GM12875 (cell line): ENCODE measurements around the gene BCL2L2.

Source experiments
- H3K4me3 ChIP-seq: one replicate; pipeline ENCODE4 v1.5.1; 2011; ENCODE audit warnings: low read depth, low read length, control low read depth
- TF ChIP-seq, protein P1 (sequence below): IDR thresholded peaks from 2 replicates; pipeline ENCODE4 v1.5.1; 2011; ENCODE audit warnings: low read depth, mild to moderate bottlenecking, control low read depth, inconsistent platforms, low read length, moderate library complexity, borderline replicate concordance; ENCODE audit not compliant: insufficient read depth

Gene BCL2L2

DNA sequence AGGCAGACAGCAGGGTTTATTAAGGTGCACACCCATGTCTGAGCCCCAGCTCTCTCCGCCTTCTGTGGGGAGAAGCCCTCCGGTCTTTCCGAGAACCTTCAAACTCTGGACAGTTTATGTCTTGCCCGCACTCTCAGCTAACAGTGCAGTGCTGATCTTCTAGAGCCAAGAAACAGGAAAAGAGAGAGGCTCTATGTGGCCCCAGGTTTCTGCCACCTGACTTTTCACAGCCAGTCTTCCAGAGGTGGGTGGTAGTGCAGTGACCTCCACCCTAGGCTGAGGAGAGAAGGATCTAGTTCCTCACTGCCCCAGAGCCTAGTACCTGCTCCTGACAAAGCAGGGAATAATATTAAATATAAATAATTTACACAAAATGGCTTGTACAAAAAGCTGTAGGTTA, 50.0 kb downstream of the BCL2L2 start:
- TF ChIP-seq, protein P1, sequence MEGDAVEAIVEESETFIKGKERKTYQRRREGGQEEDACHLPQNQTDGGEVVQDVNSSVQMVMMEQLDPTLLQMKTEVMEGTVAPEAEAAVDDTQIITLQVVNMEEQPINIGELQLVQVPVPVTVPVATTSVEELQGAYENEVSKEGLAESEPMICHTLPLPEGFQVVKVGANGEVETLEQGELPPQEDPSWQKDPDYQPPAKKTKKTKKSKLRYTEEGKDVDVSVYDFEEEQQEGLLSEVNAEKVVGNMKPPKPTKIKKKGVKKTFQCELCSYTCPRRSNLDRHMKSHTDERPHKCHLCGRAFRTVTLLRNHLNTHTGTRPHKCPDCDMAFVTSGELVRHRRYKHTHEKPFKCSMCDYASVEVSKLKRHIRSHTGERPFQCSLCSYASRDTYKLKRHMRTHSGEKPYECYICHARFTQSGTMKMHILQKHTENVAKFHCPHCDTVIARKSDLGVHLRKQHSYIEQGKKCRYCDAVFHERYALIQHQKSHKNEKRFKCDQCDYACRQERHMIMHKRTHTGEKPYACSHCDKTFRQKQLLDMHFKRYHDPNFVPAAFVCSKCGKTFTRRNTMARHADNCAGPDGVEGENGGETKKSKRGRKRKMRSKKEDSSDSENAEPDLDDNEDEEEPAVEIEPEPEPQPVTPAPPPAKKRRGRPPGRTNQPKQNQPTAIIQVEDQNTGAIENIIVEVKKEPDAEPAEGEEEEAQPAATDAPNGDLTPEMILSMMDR, result no peak
- no peak overlapping the region for H3K4me3 ChIP-seq

DNA sequence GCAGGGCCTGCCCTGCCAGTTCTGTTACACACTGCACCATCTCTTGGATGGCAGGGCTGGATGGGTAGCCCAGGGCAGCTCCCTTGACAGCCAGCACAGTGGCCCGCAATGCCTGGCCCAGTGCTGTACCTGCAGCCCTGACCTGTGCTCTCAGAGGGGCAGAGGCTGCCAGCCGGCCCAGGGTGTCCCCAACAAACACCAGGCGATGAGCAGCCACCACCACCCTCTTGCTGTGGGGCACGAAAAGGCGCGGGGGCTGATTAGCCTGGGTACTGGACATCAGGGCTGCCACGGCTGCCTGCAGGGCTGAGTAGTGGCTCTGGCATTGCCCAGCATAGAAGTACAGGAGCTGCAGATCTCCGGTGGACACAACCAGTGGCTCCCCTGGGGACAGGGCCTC, 50.6 kb downstream of the BCL2L2 start:
- H3K4me3 ChIP-seq, result no peak overlapping the region
- TF ChIP-seq, protein P1, result no peak

DNA sequence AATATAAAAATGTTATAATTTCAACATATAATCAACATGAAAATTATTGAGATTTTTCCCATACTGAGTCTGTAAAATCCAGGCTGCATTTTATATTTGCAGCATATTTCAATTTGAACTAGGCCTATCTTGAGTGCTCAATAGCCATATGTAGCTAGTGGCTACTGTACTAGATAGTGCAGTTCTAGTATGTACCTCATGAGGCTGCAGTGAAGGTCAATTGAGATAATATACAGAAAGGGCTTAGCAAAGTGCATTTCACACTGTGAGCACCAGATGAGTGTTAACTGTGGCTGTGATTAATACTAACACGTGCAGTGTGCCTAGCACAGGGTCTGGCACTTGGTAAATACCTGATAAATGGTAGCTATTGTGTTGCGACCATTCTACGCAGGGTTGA, 51.4 kb downstream of the BCL2L2 start:
- H3K4me3 ChIP-seq, result no peak overlapping the region
- TF ChIP-seq, protein P1, result no peak

DNA sequence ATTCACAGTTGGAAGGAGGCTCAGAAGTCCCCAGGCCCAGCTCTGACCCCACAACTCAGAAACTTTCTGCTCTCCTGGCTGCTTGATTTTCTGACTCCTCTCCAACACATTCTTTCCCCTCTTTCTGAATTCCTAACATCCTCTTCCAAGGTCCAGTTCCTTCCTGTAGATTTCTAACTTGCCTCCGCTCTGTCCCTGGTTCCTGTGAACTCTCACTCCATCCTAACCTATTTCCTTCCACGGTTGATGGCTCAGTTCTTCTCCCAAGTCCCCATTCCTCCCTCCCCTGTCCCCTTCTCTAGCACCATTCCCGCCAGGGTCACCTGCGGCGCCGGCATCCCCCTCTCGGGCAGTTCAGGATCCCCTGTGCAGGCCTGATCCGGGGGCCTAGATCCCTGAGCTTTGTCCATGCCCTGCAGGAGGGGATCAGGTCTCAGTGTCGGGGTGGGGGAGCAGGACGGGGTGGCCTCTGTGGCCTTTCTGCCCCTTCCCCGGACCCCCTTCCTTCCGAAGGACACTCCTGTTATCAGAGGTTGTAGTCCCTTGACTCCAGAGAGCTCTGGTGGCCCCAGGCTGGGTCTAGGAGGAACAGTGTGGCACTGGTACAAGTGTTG, 52.0 kb downstream of the BCL2L2 start:
- no peak overlapping the region for H3K4me3 ChIP-seq
- TF ChIP-seq, protein P1, result no peak

DNA sequence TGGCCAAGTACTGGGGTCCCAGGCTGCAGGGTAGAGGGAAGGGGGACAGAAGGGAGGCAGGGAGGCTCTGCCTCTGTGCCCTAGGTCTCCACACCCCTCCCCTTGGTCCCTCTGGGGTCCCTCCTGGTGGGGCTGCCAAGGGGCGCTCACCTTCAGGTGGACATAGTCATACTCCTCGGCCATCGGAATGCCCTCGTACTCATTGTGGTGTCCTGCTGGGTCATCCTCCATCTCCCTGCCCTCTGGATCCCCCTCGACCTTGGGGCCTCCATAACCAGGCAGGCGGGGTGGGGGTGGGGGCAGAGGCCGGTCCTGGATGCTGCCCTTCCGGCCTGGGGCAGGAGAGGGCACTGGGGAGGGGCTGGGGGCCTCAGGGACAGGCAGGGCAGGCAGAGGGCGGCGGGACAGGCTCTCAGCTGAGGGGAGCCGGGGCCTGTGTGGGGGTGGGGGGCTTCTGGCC, 52.6 kb downstream of the BCL2L2 start:
- TF ChIP-seq, protein P1, result no peak

DNA sequence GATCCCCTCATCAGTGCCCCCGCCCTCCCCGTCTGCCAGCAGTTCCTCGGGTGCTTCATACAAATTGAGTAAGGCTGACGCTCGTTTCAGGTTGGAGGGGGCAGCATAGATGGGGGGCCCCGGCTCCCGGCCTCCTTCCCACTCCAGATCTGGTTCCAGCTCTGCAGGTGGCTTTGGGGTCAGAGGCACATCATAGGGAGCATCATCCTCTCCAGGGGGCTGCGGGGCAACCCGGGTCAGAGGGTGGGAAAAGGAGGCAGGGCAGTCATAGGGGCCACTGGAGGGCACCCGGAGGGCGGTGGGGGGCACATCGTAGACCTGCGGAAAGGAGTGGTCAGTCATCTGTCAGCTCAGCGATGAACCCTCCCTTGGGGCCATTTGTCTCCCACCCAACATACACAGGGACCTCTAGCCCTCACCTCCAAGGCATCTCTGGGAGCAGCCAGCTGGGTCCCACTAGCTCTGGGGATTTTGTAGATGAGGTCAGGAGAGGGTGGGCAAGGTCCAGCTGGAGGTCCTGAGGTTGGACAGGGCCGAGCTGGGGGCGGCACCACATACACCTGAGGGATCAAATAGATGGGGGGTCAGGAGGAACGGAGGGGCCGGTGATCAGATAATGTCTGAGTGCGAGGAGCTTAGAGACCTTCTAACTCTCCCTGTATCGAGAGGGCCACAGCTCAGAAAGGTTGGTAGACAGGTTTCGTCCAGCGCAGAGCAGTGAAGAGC, 53.3 kb downstream of the BCL2L2 start:
- TF ChIP-seq, protein P1, result no peak
- H3K4me3 ChIP-seq, result no peak overlapping the region

More for the DNA sequence above, 52.6 kb downstream of the BCL2L2 start:
- H3K4me3 ChIP-seq, result no peak overlapping the region

DNA sequence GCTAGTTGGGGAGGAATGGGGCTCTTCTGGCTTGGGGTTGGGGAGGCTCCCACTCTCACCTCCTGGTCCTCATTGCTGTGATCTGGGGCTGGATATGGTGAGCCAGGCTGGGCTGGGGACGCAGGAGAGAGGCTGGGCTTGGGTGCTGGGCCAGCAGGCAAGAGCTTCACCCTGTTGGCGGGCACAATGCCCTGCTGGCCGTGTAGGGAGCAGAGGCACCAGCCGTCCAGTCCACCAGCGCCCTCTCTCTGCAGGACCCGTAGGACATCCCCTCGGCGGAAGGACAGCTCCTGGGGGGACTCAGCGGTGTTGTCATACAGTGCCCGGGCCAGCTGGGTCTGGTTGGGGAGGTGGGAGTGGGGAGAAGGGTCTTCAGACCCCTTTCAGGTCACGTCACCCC, 53.9 kb downstream of the BCL2L2 start:
- TF ChIP-seq, protein P1, result no peak
- H3K4me3 ChIP-seq, result no peak overlapping the region
